ENCODE results near the gene CLEC16A.

CLEC16A gene

GRCh38 chr16:11128211-11129141, 184.1 kb downstream of the CLEC16A start:
- DNase-seq = no peak

DNA sequence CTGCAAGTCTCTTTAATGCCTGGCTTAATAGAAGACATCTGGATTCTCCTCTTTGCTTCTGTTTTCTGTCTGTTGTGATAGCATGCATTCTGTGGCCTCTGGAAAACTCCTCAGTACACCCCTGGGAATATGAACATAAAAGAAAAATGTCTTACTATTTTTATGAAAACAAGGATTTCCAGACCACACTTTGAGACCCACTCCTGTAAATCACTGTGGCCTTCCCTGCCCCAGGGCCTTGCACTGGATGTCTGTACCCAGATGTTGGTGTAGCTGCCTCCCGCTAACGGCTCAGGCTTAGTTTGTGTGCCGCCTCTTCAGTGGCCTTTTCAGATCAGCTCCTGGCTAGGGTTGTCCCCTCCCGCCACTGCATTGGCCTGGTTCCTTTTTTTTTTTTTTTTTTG, 185.0 kb downstream of the CLEC16A start:
- DNase-seq = no peak

DNA sequence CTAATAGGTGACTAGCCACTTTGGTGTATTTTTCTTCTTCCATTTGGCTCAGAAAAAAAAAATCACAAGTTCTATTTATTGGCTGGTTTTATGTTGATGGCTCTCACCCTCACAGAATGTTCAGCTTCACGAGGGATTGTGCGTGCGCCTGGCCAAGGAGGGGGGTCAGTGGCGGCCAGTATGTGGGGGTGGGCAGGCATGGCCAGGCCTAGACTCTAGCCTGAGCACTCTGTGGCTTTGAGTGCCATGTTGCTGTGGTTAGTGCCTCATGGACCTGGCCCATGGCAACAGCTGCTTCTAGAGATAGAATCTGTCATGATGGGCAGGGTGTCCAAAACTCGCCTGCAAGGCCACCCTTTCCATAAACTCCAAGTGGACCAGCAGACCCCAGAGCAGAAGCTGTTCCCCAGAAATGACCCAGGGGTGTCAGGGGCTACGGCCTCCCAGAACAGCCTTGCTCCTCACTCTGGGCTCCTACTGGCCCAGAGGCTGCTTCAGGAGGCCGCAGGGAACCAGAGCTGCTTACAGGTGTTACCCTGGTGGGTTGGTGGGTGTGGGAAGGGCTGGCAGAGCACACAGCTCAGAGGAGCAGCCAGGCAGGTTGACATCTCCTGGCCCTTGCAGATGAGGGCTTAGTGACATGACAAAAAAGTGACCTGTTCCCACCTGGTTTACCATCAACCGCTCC, 186.8 kb downstream of the CLEC16A start:
- no peak for DNase-seq

GRCh38 chr16:11131706-11132105, 187.3 kb downstream of the CLEC16A start:
- DNase-seq = no peak

DNA sequence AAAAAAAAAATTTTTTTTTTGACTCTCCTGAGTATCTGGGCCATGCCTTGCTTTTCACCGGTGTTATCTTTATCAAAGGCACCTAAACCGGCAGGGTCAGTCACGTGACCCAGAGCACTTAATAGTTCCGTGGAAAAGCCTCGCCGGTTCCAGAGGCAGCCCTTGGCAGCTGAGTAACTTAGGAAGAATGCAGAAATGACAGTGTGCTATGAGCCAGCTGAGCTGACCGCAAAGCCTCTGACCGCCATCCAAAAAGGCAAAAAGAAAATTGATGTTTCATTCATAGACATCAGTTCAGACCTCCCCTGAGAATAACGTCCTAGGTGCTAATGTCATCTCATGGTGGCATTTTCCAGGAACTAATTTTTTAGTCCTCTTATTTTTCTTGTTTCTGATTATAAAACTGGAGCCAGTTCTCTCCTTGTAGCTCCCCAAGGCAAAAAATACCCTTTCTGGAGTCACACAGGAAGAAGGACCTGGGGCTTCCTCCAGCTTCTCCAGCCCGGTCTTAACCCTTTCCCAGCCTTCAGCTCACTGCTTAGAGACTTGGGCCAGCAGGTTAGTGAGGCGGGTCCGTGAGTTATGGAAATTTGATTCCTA, 189.1 kb downstream of the CLEC16A start:
- no peak for DNase-seq

DNA sequence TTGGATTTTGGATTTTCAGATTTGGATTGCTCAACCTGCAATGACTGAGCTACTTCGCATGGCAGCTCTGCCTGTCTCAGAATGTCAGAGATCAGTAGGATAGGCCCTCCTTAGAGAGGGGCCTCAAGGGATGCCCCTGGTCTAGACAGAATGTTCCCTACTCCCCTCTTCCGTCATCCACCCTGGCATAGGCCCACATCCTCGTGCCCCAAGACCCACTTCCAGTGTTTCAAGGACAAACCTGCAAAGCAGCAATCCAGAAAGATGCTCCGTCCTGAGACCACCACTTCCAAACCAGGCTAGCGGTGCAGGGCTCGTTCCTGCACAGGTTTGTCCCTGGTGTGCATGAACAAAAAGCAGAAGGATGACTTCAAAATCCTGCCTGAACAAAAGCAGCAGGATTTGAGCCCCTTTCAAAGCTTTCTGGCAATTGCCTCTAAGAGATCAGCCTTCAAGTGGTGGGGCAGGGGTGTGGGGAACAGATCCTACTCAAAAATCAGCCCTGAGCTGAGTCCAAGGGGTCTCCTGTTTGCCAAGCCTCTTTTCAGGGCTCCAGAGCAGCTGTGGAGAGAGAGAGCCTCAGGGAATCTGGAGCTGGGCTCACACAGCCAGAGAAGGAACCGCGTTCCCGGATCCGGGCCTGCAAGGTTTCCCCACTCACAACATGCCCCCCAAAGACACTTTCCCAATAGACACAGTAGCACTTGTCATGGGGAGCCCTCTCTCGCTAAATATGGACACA, 190.5 kb downstream of the CLEC16A start:
- no peak for DNase-seq

GRCh38 chr16:11135464-11135973, 191.2 kb downstream of the CLEC16A start:
- no peak for DNase-seq

DNA sequence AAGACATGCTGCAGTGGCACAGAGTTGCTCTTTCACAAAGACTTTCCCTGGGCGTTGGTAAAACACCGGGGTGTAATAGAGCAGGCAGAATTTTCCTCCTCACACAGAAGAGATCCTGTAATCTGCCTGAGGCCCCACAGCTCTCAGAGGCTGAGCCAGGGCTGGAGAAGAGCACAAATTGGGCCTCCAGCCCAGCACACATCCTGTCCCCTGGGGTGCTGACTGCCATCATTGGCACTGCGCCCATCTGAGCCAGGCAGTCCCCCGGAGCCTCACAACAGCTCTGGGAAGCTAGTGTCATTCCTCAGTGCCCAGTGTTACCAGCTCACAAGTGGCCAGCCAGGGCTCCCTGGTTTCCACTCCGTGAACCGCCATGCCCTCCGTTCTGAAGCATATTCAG, 192.2 kb downstream of the CLEC16A start:
- no peak for DNase-seq

GRCh38 chr16:11138022-11138768, 193.8 kb downstream of the CLEC16A start:
- DNase-seq = no peak

DNA sequence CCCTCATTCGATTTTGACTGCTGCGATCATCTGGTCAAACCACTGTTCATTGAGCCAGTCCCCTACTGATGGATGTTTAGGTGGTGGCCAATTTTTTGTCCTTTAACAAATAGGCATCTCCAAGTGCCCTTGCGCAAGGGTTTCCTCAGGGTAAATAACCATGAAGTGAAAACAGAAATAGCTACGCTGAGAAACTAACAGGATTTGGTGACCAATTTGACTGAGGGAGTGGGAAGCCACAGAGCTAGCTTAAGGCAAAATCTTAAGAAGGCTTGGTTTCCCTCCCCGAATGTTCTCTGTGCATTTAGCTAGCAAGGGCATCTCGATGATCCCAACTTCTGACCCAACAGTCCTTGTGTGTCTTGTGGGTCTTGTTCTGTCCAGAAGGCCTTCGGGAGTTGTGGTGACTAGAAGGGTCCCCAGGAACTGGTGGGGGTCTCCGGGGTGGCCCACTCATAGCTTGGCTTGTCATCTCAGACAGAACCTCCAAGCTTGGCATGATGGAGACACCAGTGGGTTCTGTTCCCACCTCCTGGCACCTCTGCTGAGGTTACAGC, 194.5 kb downstream of the CLEC16A start:
- DNase-seq = no peak

- no peak for DNase-seq
Measured at GRCh38 chr16:11139326-11140097, 195.1 kb downstream of the CLEC16A start.

DNA sequence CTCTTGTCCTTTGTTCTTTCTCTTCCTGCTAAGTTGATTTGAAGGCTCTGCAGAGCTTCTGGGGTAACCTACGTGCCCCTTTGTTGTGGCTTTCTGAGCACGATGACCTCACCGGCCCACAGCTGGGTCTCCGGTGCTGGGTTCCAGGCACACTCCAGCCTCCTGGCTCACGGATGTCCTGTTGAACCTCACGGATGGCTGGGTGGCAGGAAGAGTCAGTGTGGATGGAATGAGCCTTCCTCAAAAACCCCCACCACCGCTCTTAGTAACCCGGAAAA, 195.7 kb downstream of the CLEC16A start:
- peak; percentile 22 to 56 for DNase-seq

GRCh38 chr16:11140466-11140865, 196.1 kb downstream of the CLEC16A start:
- no peak for DNase-seq

DNA sequence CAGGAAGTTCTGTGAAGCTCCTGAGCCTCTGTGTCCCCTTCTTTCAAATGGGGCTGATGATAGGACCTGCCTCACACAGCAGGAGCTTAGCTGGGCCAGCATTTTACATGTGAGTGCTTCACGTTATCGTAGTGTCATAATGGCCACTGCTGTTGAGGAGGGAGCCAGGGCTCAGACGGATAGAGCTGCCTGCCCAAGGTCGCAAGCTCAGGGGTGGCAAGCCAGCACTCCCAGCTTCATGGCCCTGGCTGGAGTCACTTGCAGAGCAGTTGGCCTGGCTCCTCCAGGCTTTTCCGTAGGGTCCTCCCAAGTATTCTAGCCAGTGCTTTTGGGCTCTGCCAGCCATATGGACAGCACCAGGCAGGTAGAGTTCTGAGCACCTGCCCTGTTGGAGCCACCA, 196.5 kb downstream of the CLEC16A start:
- no peak for DNase-seq

GRCh38 chr16:11141409-11142260, 197.3 kb downstream of the CLEC16A start:
- no peak for DNase-seq

DNA sequence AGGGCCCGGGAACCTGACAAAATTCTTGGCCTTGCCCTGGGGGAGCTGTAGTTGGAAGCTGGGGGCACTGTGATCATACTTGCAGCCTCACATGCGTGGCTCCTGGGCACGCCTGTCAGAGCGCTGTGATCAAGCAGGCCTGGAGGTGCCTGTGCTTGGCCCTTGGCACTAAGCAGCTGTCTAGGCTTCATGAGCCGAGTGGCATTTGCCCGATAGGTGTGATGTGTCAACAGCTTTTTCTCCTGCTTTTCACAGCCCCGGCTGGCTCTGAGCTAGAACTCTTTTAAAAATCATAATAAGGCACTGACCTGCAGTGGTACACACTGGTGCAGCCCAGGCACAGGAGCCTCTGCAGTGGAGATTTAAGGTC, 197.9 kb downstream of the CLEC16A start:
- no peak for DNase-seq

DNA sequence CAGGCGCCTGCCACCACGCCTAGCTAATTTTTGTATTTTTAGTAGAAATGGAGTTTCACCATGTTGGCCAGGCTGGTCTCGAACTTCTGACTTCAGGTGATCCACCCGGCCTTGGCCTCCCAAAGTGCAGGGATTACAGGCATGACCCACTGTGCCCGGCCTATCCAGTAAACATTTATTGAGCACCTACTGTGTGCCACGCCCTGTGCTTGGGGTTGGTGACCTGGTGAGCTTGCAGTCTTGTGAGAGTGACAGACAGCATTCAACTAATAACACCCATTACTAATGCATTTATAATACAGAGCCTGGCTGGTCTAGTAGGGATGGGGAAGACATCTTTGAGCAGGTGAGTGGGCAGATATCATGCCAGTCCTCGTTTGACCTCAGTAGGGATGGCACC, 198.6 kb downstream of the CLEC16A start:
- no peak for DNase-seq

GRCh38 chr16:11143372-11144035, 199.1 kb downstream of the CLEC16A start:
- DNase-seq = no peak

- no peak for DNase-seq
Measured at GRCh38 chr16:11144122-11144521, 199.8 kb downstream of the CLEC16A start.
